ENCODE results near the gene FOXD4L6. TPM values are rescaled to one million over a fixed set of nuclear protein-coding genes. Genes with fewer than 3 reads are reported as not detected.
"Not testable (repeated sequence)": the region's sequence is repeated elsewhere in the genome, so short reads cannot be mapped to it uniquely, and the experiment has no call there.

Gene FOXD4L6
- not detected for total RNA-seq

DNA sequence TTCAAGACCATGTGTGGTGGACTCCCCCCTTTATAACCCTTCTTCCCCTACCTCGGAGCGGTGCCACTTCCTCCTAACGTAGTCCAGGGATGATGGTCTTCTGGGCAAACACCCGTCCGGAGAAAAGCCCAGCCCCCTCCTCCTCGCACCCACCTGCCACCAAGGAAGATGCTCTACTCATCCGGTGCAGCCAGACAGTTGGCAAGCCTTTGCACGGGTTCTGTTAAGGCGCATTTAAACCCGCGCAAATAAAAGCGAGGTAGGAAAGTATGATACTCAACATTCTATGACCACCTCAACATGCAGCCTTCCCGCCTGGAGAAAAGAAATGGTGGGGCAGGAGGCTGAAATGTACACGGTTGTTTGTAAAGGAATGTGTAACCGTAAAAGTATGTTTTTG is at the start of gene FOXD4L6:
Gene FOXD4L6 (minus strand): TSS at position 101 of the 400 bp plus-strand sequence. CDS start 298 bp downstream, outside the sequence.
- DNase-seq (ENCODE audit: low spot score); ATAC-seq (ENCODE audit: insufficient number of reproducible peaks, low FRiP score, low read depth); H3K36me3 ChIP-seq; H3K4me1 ChIP-seq (ENCODE audit: control insufficient read depth in 1 of 2, low read depth in 2 of 2); H3K27me3 ChIP-seq (replicated peaks; ENCODE audit: insufficient read depth); H3K27ac ChIP-seq; H3K4me3 ChIP-seq; H3K9me3 ChIP-seq: not testable (repeated sequence)

DNA sequence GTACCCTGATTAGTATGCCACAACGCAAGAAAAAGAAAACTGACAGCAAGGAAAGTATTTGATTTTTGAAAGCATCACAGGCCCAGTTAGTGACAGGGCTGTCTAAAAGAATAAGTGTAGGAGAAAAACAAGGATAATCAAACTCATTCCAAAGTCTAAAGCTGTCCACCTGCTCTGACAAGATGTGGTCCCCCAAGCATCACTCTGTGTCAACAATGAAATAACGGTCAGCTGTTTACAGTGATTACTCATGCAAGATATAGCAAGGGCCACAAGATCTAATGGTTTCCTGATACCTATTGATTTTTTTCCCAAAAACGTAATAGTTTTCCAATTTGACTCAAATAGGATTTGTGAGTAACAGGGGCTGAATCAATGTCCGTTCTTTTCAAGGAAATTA is 46.5 kb upstream of the FOXD4L6 start:
- not testable (repeated sequence) for H3K27me3 ChIP-seq (replicated peaks; ENCODE audit: insufficient read depth); ATAC-seq (ENCODE audit: insufficient number of reproducible peaks, low FRiP score, low read depth); H3K9me3 ChIP-seq; H3K36me3 ChIP-seq; H3K27ac ChIP-seq; DNase-seq (ENCODE audit: low spot score); H3K4me3 ChIP-seq; H3K4me1 ChIP-seq (ENCODE audit: control insufficient read depth in 1 of 2, low read depth in 2 of 2)

DNA sequence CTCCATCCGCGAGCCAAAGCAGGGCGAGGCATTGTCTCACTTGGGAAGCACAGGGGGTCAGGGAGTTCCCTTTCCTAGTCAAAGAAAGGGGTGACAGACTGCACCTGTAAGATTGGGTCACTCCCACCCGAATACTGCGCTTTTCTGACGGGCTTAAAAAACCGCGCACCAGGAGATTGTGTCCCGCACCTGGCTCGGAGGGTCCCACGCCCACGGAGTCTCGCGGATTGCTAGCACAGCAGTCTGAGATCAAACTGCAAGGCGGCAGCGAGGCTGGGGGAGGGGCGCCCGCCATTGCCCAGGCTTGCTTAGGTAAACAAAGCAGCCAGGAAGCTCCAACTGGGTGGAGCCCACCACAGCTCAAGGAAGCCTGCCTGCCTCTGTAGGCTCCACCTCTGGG is 21.6 kb upstream of the FOXD4L6 start:
- H3K27me3 ChIP-seq (replicated peaks; ENCODE audit: insufficient read depth); H3K27ac ChIP-seq; H3K4me3 ChIP-seq; H3K9me3 ChIP-seq; H3K36me3 ChIP-seq; H3K4me1 ChIP-seq (ENCODE audit: control insufficient read depth in 1 of 2, low read depth in 2 of 2); DNase-seq (ENCODE audit: low spot score); ATAC-seq (ENCODE audit: insufficient number of reproducible peaks, low FRiP score, low read depth): not testable (repeated sequence)

DNA sequence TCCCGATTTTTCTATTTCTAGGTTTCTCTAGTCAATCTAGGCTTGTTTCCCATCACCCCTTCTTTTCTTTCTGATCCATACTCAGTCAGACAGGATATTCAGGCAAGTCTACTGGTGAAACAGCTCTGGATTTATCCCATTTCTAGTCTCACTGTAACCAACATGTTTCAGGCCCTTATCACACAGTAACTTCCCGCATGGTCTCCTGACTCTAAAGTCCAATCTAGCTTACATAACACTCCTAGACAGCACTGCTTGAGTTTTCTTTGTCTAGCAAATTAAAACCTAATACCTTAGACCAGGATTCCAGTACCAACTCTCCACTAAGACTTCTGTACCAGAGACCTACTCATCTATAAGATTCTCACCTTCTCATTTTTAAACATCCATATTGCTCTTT is 13.4 kb upstream of the FOXD4L6 start:
- H3K36me3 ChIP-seq; DNase-seq (ENCODE audit: low spot score); H3K4me1 ChIP-seq (ENCODE audit: control insufficient read depth in 1 of 2, low read depth in 2 of 2); ATAC-seq (ENCODE audit: insufficient number of reproducible peaks, low FRiP score, low read depth); H3K27ac ChIP-seq; H3K27me3 ChIP-seq (replicated peaks; ENCODE audit: insufficient read depth); H3K9me3 ChIP-seq; H3K4me3 ChIP-seq: not testable (repeated sequence)

DNA sequence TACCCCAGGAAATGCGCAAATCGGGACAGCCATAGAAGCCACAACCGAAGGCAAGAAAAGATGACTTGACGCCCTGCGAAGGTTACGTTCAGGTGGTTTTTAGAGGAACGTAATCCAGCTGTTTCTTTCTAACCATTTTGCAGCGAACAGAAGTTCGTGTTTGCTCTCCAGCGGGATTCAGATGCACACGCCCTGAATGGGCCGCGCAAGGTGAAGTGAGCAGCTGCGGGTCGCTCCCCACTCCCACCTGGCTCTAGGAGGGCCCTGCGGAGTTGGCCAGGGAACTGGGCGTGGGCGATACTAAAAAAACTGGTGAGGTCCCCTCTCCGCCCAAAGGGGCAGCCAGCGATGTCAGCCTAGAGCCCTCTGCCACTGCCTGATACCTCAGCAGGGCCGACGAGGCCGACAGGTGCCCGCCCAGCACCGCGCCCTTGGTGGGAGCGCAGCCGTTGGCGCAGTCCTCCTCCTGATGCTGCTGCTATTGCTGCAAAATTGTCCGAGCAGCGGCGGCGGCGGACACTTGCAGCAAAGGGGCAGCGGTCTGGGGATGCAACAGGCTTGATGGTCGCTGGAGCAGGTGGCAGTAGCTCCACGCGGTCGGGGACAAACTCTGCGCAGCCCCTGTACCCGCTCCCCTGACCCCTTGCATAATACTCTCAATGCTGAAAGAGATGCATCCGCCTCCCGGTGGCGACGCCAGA is 1.6 kb downstream of the FOXD4L6 start:
- H3K36me3 ChIP-seq; H3K27me3 ChIP-seq (replicated peaks; ENCODE audit: insufficient read depth); H3K9me3 ChIP-seq; ATAC-seq (ENCODE audit: insufficient number of reproducible peaks, low FRiP score, low read depth); H3K27ac ChIP-seq; DNase-seq (ENCODE audit: low spot score); H3K4me3 ChIP-seq; H3K4me1 ChIP-seq (ENCODE audit: control insufficient read depth in 1 of 2, low read depth in 2 of 2): not testable (repeated sequence)

DNA sequence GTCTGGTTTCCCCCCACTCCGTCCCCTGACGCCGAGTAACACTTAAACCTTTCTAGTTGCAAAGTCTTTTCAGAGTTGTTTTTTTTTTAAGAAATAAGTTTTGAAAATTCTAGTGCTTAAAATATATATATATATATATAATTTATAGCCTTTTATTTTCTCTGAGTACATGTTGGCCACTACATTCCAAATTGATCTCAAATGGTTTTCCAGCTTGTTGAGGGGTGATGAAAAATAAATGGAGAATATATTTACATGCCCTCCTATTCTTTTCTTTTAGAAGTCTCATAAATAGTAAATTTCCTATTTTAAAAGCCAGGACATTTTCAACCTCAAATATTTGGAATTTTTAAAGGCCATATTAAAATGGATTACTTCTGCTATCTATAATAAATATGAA is 2.5 kb downstream of the FOXD4L6 start:
- ATAC-seq (ENCODE audit: insufficient number of reproducible peaks, low FRiP score, low read depth); H3K27ac ChIP-seq; H3K36me3 ChIP-seq; H3K4me1 ChIP-seq (ENCODE audit: control insufficient read depth in 1 of 2, low read depth in 2 of 2); H3K27me3 ChIP-seq (replicated peaks; ENCODE audit: insufficient read depth); DNase-seq (ENCODE audit: low spot score); H3K9me3 ChIP-seq; H3K4me3 ChIP-seq: not testable (repeated sequence)

DNA sequence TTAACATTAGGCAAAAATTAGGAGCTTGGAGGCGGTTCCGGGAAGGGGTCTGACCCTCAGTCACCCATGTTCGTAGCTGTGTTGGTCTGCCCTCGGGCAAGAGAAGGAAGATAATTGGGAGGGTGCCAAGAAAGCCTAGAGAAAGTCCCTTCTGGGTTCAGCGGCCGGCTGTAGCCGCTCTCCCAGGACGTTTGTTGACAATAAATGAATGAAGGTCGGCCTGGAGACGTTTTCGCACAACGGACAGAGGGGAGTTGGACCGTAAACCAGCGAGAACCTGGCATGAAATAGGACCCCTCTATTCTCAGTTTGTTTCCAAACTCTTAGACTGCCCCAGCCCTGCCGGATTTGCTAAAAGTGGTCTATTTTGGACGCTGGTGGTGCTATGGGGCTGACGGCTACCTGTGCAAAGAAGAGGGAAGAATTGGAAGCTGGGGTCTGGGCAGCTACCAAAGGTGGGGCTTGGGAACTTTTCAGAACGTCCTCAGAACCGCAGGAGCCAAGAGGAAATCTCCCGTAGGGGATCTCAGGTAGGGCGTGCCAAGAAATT is 3.3 kb downstream of the FOXD4L6 start:
- ATAC-seq (ENCODE audit: insufficient number of reproducible peaks, low FRiP score, low read depth); DNase-seq (ENCODE audit: low spot score); H3K9me3 ChIP-seq; H3K27ac ChIP-seq; H3K4me3 ChIP-seq; H3K27me3 ChIP-seq (replicated peaks; ENCODE audit: insufficient read depth); H3K4me1 ChIP-seq (ENCODE audit: control insufficient read depth in 1 of 2, low read depth in 2 of 2); H3K36me3 ChIP-seq: not testable (repeated sequence)

DNA sequence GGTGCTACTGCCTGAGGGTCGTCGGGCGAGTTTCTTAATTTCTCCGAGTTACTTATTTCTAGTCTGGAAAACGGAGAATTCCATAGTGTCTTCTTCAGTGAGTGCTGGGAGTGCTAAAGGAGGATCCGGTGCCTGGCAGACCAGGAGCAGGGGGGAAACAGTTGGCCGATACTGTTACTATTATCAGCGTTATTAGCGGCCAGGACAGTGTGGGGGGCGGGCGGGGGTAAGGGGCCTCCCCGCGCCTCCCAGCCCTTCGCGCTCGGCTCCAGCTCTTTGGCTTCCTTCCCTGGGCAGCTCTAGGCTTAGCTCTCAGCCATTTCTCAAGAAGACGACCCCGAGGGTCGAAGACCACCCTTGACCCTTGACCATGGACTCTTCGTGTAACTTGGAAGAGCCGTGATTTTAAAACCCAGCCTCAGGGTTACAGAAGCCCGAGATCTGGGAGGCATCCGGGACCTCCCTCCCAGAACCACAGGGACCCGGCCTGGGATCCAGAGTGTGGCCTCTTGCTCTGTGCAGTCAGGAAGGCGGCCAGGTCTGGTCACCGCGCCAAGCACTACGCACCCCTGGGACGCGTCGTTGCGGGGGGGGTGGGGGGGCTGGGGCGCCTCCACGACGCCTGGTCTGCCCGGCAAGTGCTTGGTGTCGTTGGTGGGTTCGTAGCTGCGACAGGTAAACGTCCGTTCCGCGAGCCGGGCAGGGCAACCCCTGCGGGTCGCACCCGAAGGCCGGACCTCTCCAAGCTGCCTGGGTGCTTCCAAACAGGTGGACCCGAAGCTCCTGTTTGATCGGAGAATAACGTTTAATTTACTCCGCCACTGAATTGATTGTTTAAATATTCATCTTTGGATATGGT is 4.0 kb downstream of the FOXD4L6 start:
- DNase-seq (ENCODE audit: low spot score); H3K36me3 ChIP-seq; H3K4me1 ChIP-seq (ENCODE audit: control insufficient read depth in 1 of 2, low read depth in 2 of 2); ATAC-seq (ENCODE audit: insufficient number of reproducible peaks, low FRiP score, low read depth); H3K9me3 ChIP-seq; H3K27ac ChIP-seq; H3K27me3 ChIP-seq (replicated peaks; ENCODE audit: insufficient read depth); H3K4me3 ChIP-seq: not testable (repeated sequence)

DNA sequence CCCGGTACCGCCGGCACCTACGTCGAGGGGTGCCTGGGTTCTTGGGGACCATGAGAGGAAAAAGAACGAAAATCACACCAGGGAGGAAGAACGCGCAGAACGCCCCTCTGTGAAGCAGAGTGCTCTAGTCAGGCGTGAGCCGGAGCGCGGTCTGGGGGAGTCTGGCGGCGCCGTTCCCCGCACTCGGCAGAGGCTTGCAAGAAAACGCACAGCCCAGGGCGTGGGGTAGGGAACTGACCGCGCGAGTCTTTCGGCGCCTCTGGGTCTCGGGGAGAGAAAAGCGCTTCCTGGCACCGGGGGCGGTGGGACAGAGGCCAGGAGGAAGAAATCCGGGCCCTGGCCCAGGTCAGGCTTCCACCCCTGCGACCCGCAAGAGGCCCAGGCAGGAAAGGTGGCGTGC is 4.7 kb downstream of the FOXD4L6 start:
- not testable (repeated sequence) for ATAC-seq (ENCODE audit: insufficient number of reproducible peaks, low FRiP score, low read depth); H3K9me3 ChIP-seq; H3K4me3 ChIP-seq; H3K27ac ChIP-seq; DNase-seq (ENCODE audit: low spot score); H3K36me3 ChIP-seq; H3K4me1 ChIP-seq (ENCODE audit: control insufficient read depth in 1 of 2, low read depth in 2 of 2); H3K27me3 ChIP-seq (replicated peaks; ENCODE audit: insufficient read depth)

DNA sequence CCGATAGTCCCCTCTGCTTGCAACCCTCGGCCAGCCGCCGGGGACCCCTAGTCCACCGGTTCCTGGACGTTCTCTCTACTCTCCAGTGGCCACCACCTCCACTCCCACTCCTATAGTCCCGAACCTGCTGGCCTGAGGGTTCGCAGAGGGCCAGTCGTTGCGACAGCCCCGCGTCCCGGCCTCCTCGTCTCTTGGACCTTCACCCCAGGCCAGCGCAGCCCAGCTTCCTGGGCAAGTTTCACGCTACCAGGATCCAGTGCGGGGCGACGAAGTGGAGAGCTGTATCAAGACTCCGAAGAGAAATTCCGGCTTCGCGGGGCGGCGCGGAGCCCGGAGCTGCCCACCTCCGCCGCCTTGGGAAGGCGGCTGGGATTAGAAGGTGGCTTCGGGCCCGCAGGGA is 5.1 kb downstream of the FOXD4L6 start:
- ATAC-seq (ENCODE audit: insufficient number of reproducible peaks, low FRiP score, low read depth); H3K4me3 ChIP-seq; DNase-seq (ENCODE audit: low spot score); H3K9me3 ChIP-seq; H3K4me1 ChIP-seq (ENCODE audit: control insufficient read depth in 1 of 2, low read depth in 2 of 2); H3K36me3 ChIP-seq; H3K27ac ChIP-seq; H3K27me3 ChIP-seq (replicated peaks; ENCODE audit: insufficient read depth): not testable (repeated sequence)

DNA sequence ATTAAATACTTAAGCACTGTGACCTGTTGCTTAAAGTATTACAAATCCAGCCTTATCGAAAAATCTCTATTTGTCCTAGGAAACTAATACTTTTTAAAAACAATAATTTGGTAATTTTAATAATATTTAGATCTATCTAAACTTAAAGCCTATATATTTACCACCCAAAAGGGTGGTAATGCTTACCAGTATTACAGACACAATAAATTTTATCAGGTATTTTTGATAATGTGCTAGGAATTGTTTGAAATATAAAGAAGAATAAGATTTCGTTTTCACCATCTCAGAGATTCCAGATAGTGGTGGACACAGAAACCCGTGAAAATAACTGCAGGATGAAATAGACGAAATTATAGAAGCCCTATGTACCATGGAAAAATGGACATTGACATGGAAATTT is 7.8 kb downstream of the FOXD4L6 start:
- DNase-seq (ENCODE audit: low spot score); H3K4me1 ChIP-seq (ENCODE audit: control insufficient read depth in 1 of 2, low read depth in 2 of 2); ATAC-seq (ENCODE audit: insufficient number of reproducible peaks, low FRiP score, low read depth); H3K36me3 ChIP-seq; H3K27ac ChIP-seq; H3K9me3 ChIP-seq; H3K4me3 ChIP-seq; H3K27me3 ChIP-seq (replicated peaks; ENCODE audit: insufficient read depth): not testable (repeated sequence)

DNA sequence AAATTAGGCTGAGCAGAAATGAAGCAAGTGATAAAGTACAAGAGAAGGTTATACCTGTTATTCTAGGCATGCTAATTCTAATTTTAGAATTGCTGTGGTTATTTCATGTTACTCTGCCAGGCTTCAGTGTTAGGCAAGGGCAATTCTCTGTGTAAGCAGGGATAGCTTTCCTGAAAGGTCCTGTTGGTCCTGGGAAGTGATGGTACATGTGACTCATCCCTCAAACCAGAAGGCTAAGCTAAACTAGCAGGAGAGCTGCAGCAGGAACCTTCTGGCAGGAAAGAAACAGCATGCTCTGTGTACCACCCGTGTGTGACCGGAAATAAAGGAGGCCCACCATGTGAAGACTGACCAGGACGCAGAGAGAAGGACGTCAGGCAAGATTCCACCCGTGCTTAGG is 8.8 kb downstream of the FOXD4L6 start:
- not testable (repeated sequence) for H3K4me3 ChIP-seq; H3K27me3 ChIP-seq (replicated peaks; ENCODE audit: insufficient read depth); DNase-seq (ENCODE audit: low spot score); H3K27ac ChIP-seq; ATAC-seq (ENCODE audit: insufficient number of reproducible peaks, low FRiP score, low read depth); H3K9me3 ChIP-seq; H3K4me1 ChIP-seq (ENCODE audit: control insufficient read depth in 1 of 2, low read depth in 2 of 2); H3K36me3 ChIP-seq
